ENCODE results near the gene ETV3. TPM values are rescaled to one million over a fixed set of nuclear protein-coding genes. Genes with fewer than 3 reads are reported as not detected.
A peak's percentile ranks its signal among the peaks of the same experiment; 100 is the strongest.
"Not testable (repeated sequence)": the region's sequence is repeated elsewhere in the genome, so short reads cannot be mapped to it uniquely, and the experiment has no call there.

The ETV3 gene
- 13.9 TPM for polyA plus RNA-seq (2013, experiment 1 of 2; ENCODE audit: insufficient read length)
- 12.9 TPM for polyA plus RNA-seq (2013, experiment 2 of 2; ENCODE audit: insufficient read length)

DNA sequence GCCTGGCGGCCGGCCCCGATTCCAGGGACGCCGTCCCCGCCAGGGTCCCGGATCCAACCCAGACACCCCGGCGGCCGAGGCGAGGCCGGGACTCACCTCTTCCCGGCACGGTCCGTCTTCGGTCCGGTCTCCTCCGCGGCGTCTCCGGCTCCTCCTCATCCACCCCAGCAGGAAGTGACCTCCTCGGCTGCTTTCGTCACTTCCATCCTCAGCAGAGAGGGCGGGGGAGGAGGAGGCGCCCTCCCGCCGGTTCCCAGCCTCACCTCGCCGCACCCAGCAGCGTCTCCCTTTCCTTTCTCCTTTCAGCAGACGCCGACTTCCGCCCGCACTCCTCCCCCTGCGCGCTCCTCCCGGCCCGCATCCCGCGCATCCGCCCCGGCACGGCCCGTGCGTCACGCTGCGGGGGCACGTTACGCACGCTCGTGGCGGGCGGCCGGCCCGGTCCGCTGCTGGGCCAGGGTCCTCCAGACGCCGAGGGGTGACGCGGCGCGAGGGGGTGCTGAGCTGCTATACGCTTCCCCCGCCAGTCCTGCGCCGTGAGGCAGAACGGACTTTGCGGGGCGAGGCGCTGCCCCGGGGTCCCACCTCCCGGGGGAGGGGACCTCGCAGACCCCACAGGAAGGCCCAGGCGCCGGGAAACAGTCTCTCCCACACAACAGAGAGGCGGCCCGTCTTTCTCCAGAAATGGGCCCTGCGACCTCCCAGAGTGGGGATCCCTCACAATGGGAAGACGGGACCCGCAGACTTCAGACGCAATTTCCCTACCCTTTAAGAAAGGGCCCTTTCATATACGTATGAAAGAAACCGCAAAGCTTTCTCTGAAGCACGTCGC lies at the start of gene ETV3:
Gene ETV3, minus strand, starts transcription at position 176 of the 832 bp plus-strand sequence. CDS start 2,043 bp downstream, outside the sequence.
- DNase-seq: peak; percentile 94

GRCh38 chr1:157186281-157186992 lies 48.2 kb upstream of the ETV3 start:
- no peak for DNase-seq

- DNase-seq: no peak
These were observed 45.7 kb upstream of the ETV3 start for GRCh38 chr1:157183870-157184269.

- DNase-seq: not testable (repeated sequence)
These were observed 44.2 kb upstream of the ETV3 start for GRCh38 chr1:157182371-157182770.

GRCh38 chr1:157181790-157182189 lies 43.6 kb upstream of the ETV3 start:
- DNase-seq: no peak

- no peak for DNase-seq
These were observed 43.1 kb upstream of the ETV3 start for GRCh38 chr1:157181258-157181657.

DNA sequence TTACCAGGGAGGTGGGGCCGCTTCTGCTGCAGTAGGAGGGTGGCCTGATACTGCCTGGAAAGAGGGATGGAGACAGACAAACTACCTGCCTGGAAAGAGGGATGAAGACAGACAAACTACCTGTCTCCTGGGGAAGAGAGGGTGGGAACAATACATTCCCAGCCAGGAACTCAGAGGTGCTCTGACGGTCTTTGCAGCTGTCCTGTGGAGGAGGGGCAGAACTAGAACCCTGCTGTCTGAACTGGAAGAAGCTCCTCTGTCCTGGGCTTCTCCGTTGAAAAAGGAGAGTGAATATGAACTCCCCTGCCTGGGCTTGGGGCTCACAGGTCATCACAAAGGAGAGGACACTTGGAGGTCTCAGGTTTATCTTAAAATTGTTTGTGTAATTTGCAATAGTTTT lies 40.3 kb upstream of the ETV3 start:
- DNase-seq: no peak

GRCh38 chr1:157177733-157178394 lies 39.7 kb upstream of the ETV3 start:
- DNase-seq: no peak

- DNase-seq: no peak
These were observed 38.5 kb upstream of the ETV3 start for GRCh38 chr1:157176591-157177121.

GRCh38 chr1:157176016-157176415 lies 37.8 kb upstream of the ETV3 start:
- DNase-seq: no peak

- DNase-seq: no peak
These were observed 35.8 kb upstream of the ETV3 start for GRCh38 chr1:157173900-157174410.

GRCh38 chr1:157173241-157173640 lies 35.0 kb upstream of the ETV3 start:
- DNase-seq: not testable (repeated sequence)

DNA sequence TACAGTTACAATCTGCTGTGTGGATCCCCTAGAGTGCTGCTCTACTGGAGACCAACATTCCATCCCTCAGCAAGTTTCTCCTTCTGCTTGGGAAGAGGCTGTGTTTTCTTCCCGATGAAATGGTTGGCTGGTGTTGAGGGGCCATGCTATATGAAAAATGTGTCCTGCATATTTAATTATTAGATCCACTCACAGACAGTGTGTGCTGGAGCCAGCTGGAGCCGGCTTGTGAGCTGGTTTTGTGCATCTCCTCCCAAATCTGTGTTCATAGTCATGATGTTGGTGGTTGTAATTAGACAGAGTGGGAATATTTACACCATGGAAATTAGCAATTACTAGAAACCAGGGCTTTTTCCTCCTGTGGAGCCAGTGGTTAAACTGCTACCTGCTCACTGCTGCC lies 34.4 kb upstream of the ETV3 start:
- DNase-seq: not testable (repeated sequence)

GRCh38 chr1:157171903-157172503 lies 33.8 kb upstream of the ETV3 start:
- DNase-seq: peak; percentile 12

GRCh38 chr1:157170677-157171515 lies 32.7 kb upstream of the ETV3 start:
- peak; percentile 28 for DNase-seq

DNA sequence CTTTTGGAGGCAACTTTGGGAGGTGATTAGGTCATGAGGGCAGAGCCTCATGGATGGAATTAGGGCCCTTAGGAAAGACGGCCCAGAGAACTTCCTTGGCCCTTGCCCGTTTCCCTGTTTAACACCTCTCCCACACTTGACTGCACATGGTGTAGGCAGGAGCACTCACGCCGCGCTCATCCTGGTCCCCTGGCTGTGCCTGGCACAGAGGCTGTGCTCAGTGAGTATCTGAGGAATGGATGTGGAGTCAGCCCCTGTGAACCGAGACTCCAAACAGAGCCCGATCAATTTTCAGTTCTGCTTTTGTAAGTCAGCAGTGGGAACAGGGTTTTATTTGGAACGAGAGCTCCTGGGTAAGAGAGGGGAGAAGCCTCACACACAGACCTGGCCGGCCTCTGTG lies 29.8 kb upstream of the ETV3 start:
- DNase-seq: no peak

DNA sequence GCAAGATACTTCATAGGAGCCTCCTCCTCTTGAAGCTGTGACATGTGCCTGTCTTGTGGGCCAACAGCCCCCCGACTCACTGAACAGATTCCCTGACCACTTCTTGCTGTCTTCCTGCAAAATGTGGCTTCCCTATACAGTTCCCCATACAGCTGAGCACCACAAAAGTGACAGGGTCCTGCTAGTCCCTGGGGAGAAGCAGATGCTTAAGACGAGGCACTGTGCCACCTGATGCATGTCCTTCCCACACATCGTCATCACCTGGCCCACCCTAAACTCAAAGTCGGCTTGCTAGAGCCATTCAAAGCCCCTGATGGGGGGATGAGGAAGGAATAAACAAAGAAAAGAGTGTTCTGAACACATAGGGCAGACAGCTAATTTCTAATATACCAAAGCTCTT lies 29.2 kb upstream of the ETV3 start:
- DNase-seq: no peak

DNA sequence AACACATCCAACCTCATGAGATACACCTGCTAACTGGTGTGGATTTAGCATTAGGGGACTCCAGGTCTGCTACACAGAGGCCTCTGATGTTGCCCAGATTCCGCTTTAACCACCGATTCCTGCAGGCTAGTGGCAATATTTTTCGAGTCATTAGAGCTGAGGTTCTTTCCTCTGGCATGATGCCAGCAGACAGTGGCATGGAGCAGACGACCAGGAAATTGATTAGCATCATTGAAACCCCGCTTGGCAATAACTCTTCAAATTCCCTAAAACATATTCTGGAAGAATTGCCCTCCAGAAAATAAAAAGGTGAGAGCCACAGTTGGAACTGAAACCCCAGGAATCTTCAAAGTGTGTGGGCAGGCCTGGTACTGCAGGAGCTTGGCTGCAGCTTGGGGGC lies 28.4 kb upstream of the ETV3 start:
- no peak for DNase-seq

- peak; percentile 50 for DNase-seq
These were observed 25.3 kb upstream of the ETV3 start for GRCh38 chr1:157163273-157164127.

GRCh38 chr1:157162345-157162744 lies 24.1 kb upstream of the ETV3 start:
- DNase-seq: no peak
